ENCODE measurements around the gene SLC25A47. TPM values are rescaled to one million over a fixed set of nuclear protein-coding genes. Genes with fewer than 3 reads are reported as not detected.

Gene SLC25A47
- total RNA-seq, 1 donor from 2014 or later, result not detected

DNA sequence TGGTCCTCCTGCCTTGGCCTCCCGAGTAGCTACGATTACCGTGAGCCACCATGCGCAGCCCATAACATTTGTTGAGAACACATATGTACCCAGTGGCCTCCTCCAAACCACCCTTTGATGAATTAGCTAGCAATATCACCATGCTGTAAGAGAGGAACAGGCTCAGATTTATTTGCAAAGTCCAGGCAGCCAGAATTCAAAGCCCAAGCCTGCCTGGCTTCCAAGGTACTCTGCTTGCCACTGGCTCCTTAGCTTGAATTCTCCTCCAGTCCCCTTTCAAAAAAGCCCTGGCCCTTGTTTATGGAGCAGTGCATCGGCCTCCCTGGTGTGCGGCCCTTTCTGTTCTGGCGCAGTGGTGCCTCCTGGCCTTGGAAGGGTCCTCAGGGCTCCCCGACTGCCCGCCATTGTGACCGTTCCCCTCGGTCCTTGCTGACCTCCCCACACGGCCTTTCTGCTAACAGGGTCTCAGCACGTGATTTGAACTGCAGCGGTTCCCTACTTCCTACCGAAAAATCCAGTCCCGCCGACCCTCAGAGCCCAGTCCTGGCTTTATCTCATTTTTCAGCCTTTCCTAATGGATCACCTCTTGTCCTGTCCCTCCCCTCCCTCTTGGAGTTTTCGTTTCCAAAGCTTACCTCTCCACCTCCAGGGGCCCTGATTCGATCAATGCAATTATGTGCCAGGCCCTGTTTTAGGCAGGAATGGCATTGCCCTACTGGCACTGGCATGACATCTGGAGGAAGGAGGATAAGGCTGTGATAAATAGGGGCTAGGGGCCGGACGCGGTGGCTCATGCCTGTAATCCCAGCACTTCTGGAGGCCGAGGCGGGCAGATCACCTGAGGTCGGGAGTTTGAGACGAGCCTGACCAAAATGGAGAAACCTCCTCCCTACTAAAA, 38.9 kb upstream of the SLC25A47 start:
- peak overlapping the region; percentile 76 for H3K4me3 ChIP-seq
- H3K36me3 ChIP-seq, result no peaks in the 10 kb centered on the region
- no peak for ATAC-seq
- DNase-seq, result peak; percentile 55
- no peak for TF ChIP-seq CTCF (IDR thresholded peaks at IDR 0.05)
- intact Hi-C loops (cut with DNase I), result no loop called here
- H3K27me3 ChIP-seq, result no peaks in the 10 kb centered on the region
- no peaks in the 10 kb centered on the region for H3K9me3 ChIP-seq
- peaks cover 38% of the 10 kb centered on the region for H3K4me1 ChIP-seq
- H3K27ac ChIP-seq, result peak overlapping the region; percentile 92

- no peaks in the 10 kb centered on the region for H3K36me3 ChIP-seq
- DNase-seq (peak; percentile 89), ATAC-seq (peak; percentile 93)
- H3K4me3 ChIP-seq, result peak overlapping the region; percentile 76
- intact Hi-C loops (cut with DNase I), result no loop called here
- H3K9me3 ChIP-seq, result no peaks in the 10 kb centered on the region
- H3K27me3 ChIP-seq, result no peaks in the 10 kb centered on the region
- peaks cover 30% of the 10 kb centered on the region for H3K4me1 ChIP-seq
- peak overlapping the region; percentile 92 for H3K27ac ChIP-seq
- peak; percentile 82 for TF ChIP-seq CTCF (IDR thresholded peaks at IDR 0.05)
These were observed 37.9 kb upstream of the SLC25A47 start for GRCh38 chr14:100285021-100285912.

DNA sequence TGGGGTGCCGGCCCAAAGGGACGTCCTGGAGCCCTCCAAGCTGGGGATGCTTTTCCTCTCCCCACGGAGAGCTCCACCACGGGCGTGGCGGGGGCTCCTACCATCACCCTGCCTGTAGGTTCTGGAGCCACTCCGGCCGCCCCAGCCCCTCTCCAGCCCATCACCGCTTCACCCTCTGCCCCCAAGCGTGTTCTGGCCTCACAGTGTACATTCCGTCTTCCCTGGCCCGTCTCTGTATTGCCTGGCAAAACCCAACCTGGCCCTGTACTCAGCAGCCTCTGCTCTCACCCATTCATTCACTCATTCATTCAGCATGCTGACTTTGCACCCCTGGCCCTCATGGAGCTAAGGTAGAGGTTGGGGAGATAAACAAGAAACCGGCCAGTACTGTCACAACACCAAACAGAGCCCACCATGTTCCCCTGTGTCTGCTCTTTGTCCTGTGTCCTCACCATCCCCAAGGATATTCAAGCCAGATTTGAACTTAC, 37.2 kb upstream of the SLC25A47 start:
- intact Hi-C loops (cut with DNase I), result no loop called here
- no peaks in the 10 kb centered on the region for H3K9me3 ChIP-seq
- H3K27ac ChIP-seq, result peak overlapping the region; percentile 92
- no peak for ATAC-seq
- TF ChIP-seq CTCF (IDR thresholded peaks at IDR 0.05), result no peak
- no peaks in the 10 kb centered on the region for H3K36me3 ChIP-seq
- peak overlapping the region; percentile 76 for H3K4me3 ChIP-seq
- H3K4me1 ChIP-seq, result peaks cover 25% of the 10 kb centered on the region
- H3K27me3 ChIP-seq, result no peaks in the 10 kb centered on the region
- DNase-seq, result no peak

- Histone ChIP-seq H3K4me3 (no peak overlapping the region), H3K27me3 (no peaks in the 10 kb centered on the region), H3K4me1 (peaks cover 18% of the 10 kb centered on the region), H3K27ac (no peak overlapping the region), H3K36me3 (peaks cover 3% of the 10 kb centered on the region), H3K9me3 (no peaks in the 10 kb centered on the region)
- no peak for TF ChIP-seq CTCF (IDR thresholded peaks at IDR 0.05)
- peak; percentile 56 for DNase-seq
- no peak for ATAC-seq
- intact Hi-C loops (cut with DNase I), result no loop called here
These were observed 36.5 kb upstream of the SLC25A47 start for GRCh38 chr14:100286484-100287191.
